ENCODE data around the gene RNF182. TPM values are rescaled to one million over a fixed set of nuclear protein-coding genes. Genes with fewer than 3 reads are reported as not detected.
"Not testable (repeated sequence)": the region's sequence is repeated elsewhere in the genome, so short reads cannot be mapped to it uniquely, and the experiment has no call there.

The RNF182 gene
- total RNA-seq, 1 experiment from 2014 or later, result 4.7 TPM

GRCh38 chr6:13965582-13966127 is 40.9 kb downstream of the RNF182 start:
- no peak for DNase-seq (ENCODE audit: low read depth)

DNA sequence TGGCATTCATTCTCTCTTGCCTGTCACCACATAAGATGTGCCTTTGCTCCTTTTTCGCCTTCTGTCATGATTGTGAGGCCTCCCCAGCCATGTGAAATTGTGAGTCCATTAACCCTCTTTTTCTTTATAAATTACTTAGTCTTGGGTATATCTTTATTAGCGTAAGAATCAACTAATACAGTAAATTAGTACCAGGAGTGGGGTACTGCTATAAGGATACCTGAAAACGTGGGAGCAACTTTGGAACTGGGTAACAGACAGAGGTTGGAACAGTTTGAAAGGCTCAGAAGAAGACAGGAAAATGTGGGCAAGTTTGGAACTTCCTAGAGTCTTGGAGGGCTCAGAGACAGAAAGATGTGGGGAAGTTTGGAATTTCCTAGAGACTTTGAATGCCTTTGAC is 46.6 kb downstream of the RNF182 start:
- DNase-seq (ENCODE audit: low read depth), result no peak

DNA sequence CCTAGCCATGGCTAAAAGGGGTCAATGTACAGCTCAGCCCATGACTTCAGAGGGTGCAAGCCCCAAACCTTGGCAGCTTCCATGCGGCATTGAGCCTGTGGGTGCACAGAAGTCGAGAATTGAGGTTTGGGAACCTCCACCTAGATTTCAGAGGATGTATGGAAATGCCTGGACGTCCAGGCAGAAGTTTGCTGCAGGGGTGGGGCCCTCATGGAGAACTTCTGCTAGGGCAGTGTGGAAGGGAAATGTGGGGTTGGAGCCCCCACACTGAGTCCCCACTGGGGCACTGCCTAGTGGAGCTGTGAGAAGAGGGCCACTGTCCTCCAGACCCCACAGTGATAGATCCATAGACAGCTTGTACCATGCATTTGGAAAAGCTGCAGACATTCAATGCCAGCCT is 47.9 kb downstream of the RNF182 start:
- DNase-seq (ENCODE audit: low read depth), result not testable (repeated sequence)

- DNase-seq (ENCODE audit: low read depth), result not testable (repeated sequence)
Observed at GRCh38 chr6:13973422-13973821, 48.7 kb downstream of the RNF182 start.

DNA sequence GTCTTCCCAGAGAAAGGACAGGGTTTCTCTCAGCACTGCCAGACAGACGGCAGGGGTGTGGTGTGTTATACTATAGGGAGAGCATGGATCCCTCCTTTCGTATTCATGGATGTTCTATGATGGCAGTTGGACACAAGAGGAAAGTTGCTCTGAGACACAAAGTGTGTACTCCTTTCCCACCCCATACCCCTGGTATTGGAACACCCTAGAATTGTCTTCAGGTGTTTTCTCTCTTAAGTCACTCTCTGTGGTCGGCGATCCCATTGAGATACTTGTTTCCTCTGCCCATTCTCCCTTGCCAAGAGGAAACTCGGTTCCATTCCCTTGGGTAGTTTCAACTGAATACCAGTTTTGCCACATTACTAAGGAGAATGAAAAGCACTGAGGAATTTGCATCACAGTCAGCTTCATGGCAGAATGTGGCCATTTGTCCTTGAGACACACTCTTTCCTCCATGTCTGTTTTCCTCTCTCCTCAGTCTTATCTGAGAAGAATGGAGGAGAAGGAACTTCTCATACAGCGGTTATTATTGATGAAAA is 53.4 kb downstream of the RNF182 start:
- no peak for DNase-seq (ENCODE audit: low read depth)

DNA sequence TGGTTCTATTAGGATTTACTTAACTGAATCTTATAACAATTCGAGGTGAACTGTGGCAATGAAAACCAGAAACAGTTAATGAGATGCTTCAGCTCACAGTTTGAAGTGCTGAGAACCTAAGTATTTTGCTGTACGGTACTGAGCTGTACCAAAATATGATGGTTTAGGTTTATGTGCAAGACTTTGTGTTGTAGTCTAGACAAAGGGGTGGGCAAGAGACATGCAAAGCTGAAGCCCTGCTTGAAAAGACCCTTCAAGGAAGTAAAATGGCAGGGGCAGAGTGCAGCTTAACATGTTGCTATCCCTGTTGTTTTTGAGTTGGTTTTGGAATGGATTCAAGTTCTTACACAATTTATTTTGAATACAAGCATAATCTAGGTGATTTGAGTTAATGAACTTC is 54.0 kb downstream of the RNF182 start:
- no peak for DNase-seq (ENCODE audit: low read depth)

DNA sequence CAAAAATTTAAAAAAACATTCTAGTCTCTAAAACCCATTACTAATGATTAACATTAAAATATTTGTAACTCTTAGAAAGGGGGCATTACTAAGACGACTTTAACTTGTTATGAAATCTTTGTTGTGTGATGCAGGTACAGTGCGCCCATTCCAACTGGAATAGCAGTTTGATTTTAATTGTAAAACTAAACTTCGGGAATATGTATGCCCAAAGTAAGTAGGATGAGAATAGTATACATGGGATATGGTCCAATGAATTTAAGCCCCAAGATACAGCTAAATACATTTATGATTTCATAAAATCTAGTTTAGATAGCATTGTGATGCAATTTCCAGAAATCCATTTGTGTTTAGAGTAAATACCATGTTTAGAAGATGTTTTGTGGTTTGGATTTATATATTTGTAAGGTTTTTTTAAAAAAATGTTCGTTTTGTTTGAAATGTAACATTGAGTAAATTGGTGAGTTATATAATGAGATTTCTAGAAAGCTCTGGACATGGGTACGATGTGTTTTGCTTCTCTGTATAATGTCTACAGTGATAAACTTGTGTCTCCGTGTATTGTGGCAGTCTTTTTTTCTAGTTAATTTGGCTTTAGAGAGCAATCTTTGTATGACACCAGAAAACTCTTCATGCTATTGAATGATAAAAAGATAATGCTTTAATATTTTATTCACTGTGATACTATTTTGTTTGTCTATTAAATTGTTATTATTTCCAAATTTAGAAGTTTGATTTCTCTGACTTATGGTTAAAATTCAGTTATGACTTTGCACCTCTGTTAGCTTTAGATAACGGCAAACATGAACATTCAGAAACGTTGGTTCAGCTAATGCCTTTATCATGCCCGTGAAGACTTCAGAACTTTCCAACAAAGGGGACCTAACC is 54.8 kb downstream of the RNF182 start:
- DNase-seq (ENCODE audit: low read depth), result no peak

DNA sequence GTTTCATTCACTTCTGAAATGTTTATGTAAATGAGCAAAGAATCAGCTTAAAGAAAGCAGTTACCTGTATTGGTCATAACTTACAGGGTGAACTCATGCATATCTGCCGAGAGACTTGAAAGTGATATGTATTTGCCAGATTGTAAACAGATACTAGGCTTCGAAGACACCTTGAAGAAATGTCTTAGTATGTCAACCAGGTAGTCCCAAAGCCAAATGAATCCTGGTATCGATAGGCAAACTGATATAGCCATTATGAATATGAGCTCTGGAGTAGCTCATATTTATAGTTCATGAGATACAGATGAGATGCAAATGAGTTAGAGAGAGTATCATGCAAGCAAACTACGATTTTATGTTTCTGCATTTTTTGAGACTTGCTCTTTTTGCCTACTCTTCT is 55.8 kb downstream of the RNF182 start:
- DNase-seq (ENCODE audit: low read depth), result no peak

- DNase-seq (ENCODE audit: low read depth), result no peak
Observed at GRCh38 chr6:13985663-13986325, 61.0 kb downstream of the RNF182 start.

DNA sequence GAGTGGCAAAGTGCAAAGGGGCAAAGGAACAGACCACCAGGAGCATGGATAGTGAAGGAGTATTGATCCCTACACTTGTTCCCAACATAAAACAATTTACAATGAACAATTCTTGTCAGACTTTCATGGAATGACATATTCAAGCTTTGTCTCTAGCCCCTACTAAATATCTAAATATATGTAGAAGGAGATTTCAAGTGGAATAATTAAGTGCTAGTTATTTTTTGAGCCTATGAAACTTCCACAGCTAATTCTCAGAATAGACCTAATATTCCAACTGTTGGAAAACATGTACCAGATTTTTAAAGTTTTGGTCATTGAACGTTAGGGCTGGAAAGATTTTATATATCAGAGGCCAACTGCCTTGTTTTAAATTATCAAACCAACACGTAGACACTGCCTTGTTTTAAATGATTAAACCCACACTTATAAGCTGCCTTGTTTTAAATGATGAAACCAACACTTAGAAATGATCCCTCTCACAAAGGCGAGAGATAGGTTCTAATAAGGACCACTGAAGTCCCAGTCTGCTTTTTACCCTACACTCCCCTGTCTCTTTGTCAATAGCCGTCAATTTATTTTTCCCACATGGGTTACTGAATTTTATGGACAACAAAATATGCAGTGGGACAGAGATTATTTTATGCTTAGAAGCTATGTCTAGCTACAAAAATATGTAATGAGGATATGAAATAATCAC is 62.1 kb downstream of the RNF182 start:
- no peak for DNase-seq (ENCODE audit: low read depth)

GRCh38 chr6:13987400-13987865 is 62.7 kb downstream of the RNF182 start:
- DNase-seq (ENCODE audit: low read depth), result no peak

DNA sequence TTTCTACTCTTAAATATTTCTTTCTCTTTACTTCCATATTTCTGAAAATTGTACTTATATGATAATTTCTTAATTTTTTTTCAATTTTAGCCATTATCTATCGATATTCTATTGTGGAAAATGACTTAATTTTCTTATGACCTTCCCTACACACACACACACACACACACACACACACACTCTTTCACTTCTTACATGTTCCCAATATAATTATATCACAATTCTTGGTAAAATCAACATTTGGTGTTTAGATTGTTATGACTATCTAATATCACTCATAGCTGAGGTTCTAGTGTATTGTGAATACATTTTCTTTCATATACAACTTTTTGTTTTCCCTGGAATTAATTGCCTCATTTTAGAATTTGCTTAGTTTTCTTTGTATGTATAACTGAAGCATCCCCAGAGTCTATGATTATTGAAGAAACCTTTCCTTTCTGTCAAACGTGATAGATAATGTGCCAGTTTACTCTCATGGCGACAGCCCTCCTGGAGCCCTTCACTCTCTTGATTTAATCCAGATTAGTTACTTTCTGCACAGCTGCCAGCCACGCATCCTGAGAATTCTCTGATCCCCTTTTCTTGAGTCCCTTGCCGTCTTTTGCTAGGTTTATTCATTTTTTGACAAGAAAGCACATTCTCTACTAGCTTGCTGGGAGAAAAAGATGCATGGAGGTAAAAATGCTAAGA is 63.4 kb downstream of the RNF182 start:
- no peak for DNase-seq (ENCODE audit: low read depth)

DNA sequence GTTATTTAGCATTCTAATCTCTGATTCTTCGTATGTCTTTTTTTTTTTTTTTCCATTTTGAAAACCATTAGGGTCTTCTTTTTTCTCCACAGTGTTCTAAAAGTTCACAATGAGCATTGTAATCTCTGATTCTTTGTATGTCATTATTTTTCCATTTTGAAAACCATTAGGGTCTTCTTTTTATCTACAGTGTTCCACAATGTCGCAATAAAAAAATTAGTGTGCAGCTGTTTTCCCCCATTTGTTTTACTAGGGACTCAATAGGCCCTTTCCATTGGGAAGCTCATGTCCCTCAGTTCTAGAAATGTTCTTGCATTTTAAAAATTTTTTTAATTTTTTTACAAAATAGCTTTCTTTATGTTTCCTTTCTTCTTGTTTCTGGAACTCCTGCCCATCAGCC is 64.2 kb downstream of the RNF182 start:
- no peak for DNase-seq (ENCODE audit: low read depth)

GRCh38 chr6:13989496-13990144 is 64.9 kb downstream of the RNF182 start:
- DNase-seq (ENCODE audit: low read depth), result no peak

DNA sequence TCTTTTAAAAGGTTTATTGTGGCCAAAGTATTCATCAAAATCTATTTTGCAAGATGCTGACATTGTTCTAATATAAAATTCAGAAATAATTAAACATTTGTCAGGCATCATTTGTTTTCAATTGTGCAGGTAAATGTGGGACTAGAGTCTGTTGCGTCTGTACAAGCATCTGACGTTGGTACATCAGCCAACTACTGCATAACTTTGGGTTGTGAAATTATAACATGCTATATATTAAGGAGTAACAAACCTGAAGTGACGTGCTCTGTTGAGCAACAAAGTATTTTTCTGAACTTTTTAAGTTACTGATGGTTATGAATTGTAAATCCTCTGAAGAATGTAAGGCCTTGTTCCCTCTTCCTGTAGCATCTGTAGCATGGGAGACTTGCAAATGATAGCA is 66.0 kb downstream of the RNF182 start:
- no peak for DNase-seq (ENCODE audit: low read depth)

- DNase-seq (ENCODE audit: low read depth), result no peak
Observed at GRCh38 chr6:13991393-13991792, 66.6 kb downstream of the RNF182 start.

- peak; percentile 76 for DNase-seq (ENCODE audit: low read depth)
Observed at GRCh38 chr6:13992417-13993055, 67.8 kb downstream of the RNF182 start.

- DNase-seq (ENCODE audit: low read depth), result no peak
Observed at GRCh38 chr6:13993416-13993815, 68.7 kb downstream of the RNF182 start.

GRCh38 chr6:13998356-13998755 is 73.6 kb downstream of the RNF182 start:
- peak; percentile 12 for DNase-seq (ENCODE audit: low read depth)

DNA sequence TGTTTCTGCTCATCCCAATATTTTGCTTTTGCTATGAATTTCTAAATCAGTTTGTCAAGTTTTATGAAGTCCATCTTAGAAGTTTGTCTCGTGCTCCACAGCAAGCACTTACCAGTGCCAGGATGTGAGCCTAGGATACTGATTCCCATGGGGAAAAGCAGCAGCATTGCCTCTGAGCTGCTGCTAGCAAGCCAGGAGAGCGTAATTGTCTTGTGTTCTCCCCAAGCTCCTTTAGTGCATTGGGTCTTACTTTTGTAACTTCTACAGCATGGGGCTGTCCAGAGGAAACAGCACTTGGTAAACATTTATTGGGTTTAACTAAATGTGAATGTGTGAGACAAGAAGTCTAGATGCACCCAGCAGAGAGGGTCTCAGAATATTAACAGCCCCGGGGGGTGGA is 76.1 kb downstream of the RNF182 start:
- no peak for DNase-seq (ENCODE audit: low read depth)

Measured in Daoy (cell line).